Coronary artery (tissue), 2 donors: ENCODE measurements around the gene GRIN3B.

Source experiments
- DNase-seq: peaks from one replicate; pipeline ENCODE4 v3.0.0-alpha.2; 2017; ENCODE audit warnings: low spot score
- H3K27ac ChIP-seq, 2 donors: fragments of 200-600 bp; sonication (generic); one replicate each; pipeline ENCODE4 v1.5.1; 2016 to 2019
- H3K4me3 ChIP-seq: fragments of 200-600 bp; sonication (generic); 2 replicates; pipeline ENCODE4 v1.5.1; 2016; ENCODE audit warnings: mild to moderate bottlenecking, moderate library complexity
- TF ChIP-seq, protein P1 (sequence below): fragments of 200-600 bp; sonication (generic); IDR thresholded peaks from one replicate; pipeline ENCODE4 v1.5.1; 2019; ENCODE audit warnings: antibody characterized with exemption

GRIN3B gene

DNA sequence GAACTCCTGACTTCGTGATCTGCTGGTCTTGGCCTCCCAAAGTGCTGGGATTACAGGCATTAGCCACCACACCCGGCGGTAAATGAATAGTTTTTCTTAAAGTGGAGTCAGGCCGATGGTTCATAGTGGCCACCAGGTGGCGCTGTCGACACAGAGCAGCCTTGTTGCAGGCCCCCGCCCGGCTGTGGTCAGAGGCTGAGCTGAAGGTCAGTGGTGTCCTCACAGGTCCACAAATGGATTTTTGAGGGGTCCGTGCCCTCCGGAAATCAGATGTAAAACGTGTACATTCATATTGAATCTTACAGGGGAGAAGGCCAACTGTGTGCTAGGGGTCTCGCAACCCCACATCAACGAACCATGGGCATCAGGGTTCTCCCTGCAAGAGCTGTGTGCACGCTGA, 29.5 kb upstream of the GRIN3B start:
- Histone ChIP-seq H3K27ac (no peak overlapping the region), H3K4me3 (no peak overlapping the region)
- TF ChIP-seq, protein P1, sequence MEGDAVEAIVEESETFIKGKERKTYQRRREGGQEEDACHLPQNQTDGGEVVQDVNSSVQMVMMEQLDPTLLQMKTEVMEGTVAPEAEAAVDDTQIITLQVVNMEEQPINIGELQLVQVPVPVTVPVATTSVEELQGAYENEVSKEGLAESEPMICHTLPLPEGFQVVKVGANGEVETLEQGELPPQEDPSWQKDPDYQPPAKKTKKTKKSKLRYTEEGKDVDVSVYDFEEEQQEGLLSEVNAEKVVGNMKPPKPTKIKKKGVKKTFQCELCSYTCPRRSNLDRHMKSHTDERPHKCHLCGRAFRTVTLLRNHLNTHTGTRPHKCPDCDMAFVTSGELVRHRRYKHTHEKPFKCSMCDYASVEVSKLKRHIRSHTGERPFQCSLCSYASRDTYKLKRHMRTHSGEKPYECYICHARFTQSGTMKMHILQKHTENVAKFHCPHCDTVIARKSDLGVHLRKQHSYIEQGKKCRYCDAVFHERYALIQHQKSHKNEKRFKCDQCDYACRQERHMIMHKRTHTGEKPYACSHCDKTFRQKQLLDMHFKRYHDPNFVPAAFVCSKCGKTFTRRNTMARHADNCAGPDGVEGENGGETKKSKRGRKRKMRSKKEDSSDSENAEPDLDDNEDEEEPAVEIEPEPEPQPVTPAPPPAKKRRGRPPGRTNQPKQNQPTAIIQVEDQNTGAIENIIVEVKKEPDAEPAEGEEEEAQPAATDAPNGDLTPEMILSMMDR, result no peak
- no peak for DNase-seq

GRCh38 chr19:971795-972194, 28.4 kb upstream of the GRIN3B start:
- DNase-seq, result no peak
- H3K27ac ChIP-seq, result no peak overlapping the region
- TF ChIP-seq, protein P1, result no peak
- no peak overlapping the region for H3K4me3 ChIP-seq

- Histone ChIP-seq H3K27ac (no peak overlapping the region), H3K4me3 (no peak overlapping the region)
- TF ChIP-seq, protein P1, result no peak
- no peak for DNase-seq
Measured at GRCh38 chr19:972281-972680, 27.9 kb upstream of the GRIN3B start.

DNA sequence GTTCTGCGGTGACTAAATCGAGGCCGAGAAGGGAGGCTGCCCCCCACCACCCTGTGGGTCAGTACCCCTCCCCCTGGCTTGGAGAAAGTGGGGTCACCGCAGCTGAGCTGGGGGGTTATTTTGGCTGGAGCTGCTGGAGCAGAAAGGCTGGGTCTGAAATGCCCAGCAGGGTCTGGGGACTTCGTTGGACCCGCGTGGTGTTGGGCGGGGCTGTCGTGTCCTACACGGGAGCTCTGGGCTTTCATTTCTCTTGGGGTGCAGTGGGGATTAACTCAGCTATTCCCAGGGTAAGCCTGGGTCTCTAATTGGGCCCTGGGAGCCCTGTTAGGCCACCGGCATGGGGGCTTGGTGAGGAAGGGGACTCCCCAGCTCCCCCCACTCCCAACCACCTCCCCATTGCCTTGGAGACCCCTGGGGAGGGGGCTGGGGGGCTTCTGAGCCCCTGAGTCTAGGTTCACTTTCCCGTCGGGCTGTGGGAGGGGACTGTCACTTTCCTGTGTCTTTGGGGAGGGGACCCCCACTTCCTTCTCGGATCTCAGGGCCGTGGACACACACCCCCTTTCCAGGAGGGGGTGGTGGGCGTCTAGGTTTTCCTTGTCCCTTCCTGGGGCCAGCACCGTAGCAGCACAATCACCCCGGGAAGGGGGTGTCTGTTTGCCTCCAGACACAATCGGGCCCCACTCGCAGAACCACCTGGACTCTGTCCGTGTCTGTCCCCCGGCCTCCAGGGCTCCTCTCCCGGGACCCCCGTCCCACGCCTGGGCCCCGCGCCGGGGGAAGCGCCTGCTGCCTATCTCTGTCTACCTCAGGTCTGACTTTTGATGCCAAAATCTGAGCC, 26.3 kb upstream of the GRIN3B start:
- H3K4me3 ChIP-seq, result no peak overlapping the region
- TF ChIP-seq, protein P1, result no peak
- DNase-seq, result no peak
- no peak overlapping the region for H3K27ac ChIP-seq

GRCh38 chr19:974564-975257, 25.5 kb upstream of the GRIN3B start:
- H3K27ac ChIP-seq, result no peak overlapping the region
- DNase-seq, result no peak
- TF ChIP-seq, protein P1, result no peak
- no peak overlapping the region for H3K4me3 ChIP-seq

GRCh38 chr19:976476-976875, 23.7 kb upstream of the GRIN3B start:
- Histone ChIP-seq H3K4me3 (no peak overlapping the region), H3K27ac (no peak overlapping the region)
- TF ChIP-seq, protein P1, result no peak
- no peak for DNase-seq

DNA sequence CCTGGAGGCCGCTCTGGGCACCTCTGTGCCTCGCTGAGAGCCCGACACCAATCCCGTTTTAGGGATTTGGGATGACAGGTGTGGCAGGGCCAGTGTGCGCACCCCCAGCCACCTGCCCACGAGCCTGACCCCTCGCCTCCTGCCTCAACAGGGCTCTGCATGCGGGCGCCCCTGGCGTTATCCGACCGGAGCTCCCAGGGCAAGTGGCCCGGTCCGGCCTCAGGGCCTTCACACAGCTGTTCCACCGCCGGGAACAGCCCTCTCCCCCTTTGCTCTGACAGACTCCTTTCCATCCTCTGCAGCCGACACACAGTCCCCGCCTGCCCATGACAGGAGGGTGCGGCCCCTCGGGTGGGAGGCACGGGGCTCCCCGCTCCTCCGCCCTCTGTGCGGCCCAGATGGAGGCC, 23.2 kb upstream of the GRIN3B start:
- DNase-seq, result no peak
- TF ChIP-seq, protein P1, result no peak
- H3K4me3 ChIP-seq, result no peak overlapping the region
- H3K27ac ChIP-seq, result no peak overlapping the region
